ENCODE measurements around the gene NCS1. TPM values are rescaled to one million over a fixed set of nuclear protein-coding genes. Genes with fewer than 3 reads are reported as not detected.

NCS1 gene
- total RNA-seq, 4 donors from 2014 or later, result 11.6 to 32.5 (median 24.3) TPM

GRCh38 chr9:130285271-130285670 is 113.1 kb downstream of the NCS1 start:
- H3K27me3 ChIP-seq, result peaks cover 34% of the 10 kb centered on the region

GRCh38 chr9:130286072-130286770 is 114.0 kb downstream of the NCS1 start:
- H3K4me1 ChIP-seq, result peaks cover 37% of the 10 kb centered on the region

More at GRCh38 chr9:130285271-130285670, 113.1 kb downstream of the NCS1 start:
- DNase-seq (ENCODE audit: low spot score in 2 of 2), result no peak
- no peaks in the 10 kb centered on the region for H3K9me3 ChIP-seq
- peaks cover 31% of the 10 kb centered on the region for H3K4me1 ChIP-seq
- H3K4me3 ChIP-seq, result no peak overlapping the region
- H3K36me3 ChIP-seq, result no peaks in the 10 kb centered on the region
- WGBS, result 78% methylated on average over 8 of the region's 9 CpGs
- no peak for TF ChIP-seq POLR2AphosphoS5 (IDR thresholded peaks at IDR 0.05)
- TF ChIP-seq POLR2A (IDR thresholded peaks at IDR 0.05), result no peak
- TF ChIP-seq CTCF (IDR thresholded peaks at IDR 0.05), result no peak
- no peak for TF ChIP-seq EP300 (IDR thresholded peaks at IDR 0.05)
- no peak overlapping the region for H3K27ac ChIP-seq

More at GRCh38 chr9:130286072-130286770, 114.0 kb downstream of the NCS1 start:
- Histone ChIP-seq H3K9me3 (no peaks in the 10 kb centered on the region), H3K36me3 (no peaks in the 10 kb centered on the region), H3K27me3 (peaks cover 35% of the 10 kb centered on the region), H3K4me3 (no peak overlapping the region), H3K27ac (no peak overlapping the region)
- TF ChIP-seq EP300 (IDR thresholded peaks at IDR 0.05) (no peak), POLR2A (IDR thresholded peaks at IDR 0.05) (no peak), POLR2AphosphoS5 (IDR thresholded peaks at IDR 0.05) (no peak), CTCF (IDR thresholded peaks at IDR 0.05) (no peak)
- no peak for DNase-seq (ENCODE audit: low spot score in 2 of 2)
- 96% methylated on average over 8 of the region's 17 CpGs for WGBS

Other genes starting within 250 kb of the NCS1 start
- gene FNBP1, start 129.2 kb upstream of the NCS1 start, total RNA-seq, result 10 to 100 TPM; 23.7 to 50.5 (median 43.3) TPM
- 10 to 100 TPM; 24.6 to 41.8 (median 34.1) TPM for gene GPR107, start 118.5 kb upstream of the NCS1 start, total RNA-seq
- gene HMCN2, start 93.4 kb downstream of the NCS1 start, total RNA-seq, result 1 to 10 TPM; 1.3 to 6.3 (median 3.5) TPM